Stimulated activated CD8-positive, alpha-beta memory T cell treated with anti-CD3 and anti-CD28 coated beads, Interleukin-2, amount 100 ng/mL, for 1 hour (primary cell): ENCODE results near the gene RIT2.

Experiments
- DNase-seq, 2 donors: peaks; one replicate each; pipeline ENCODE4 v3.0.0-alpha.2; 2020; ENCODE audit warnings: low read depth in 2 of 2

Gene RIT2

GRCh38 chr18:43081396-43081795 lies 34.1 kb downstream of the RIT2 start:
- no peak for DNase-seq

DNA sequence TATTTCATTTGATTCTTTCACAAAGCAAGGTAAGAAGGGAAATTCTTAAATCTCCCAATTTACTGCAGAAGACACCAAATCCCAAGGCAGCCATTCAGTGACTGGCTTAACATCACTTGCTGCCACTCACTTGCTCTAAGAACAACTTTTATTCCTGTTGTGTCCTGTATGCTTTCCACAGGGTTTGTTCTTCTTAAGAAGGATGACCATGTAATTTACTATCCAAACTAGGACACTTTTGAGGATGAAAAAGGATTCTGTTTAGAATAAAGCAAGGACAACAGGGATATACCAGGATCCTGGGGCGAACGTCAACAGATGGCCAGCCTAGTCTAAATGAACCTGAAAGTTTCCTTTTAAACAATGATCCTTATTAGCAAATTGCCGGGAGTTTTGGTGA lies 34.8 kb downstream of the RIT2 start:
- no peak for DNase-seq

GRCh38 chr18:43079422-43079821 lies 36.1 kb downstream of the RIT2 start:
- DNase-seq: no peak

- no peak for DNase-seq
Observed at GRCh38 chr18:43078478-43079092, 36.9 kb downstream of the RIT2 start.

DNA sequence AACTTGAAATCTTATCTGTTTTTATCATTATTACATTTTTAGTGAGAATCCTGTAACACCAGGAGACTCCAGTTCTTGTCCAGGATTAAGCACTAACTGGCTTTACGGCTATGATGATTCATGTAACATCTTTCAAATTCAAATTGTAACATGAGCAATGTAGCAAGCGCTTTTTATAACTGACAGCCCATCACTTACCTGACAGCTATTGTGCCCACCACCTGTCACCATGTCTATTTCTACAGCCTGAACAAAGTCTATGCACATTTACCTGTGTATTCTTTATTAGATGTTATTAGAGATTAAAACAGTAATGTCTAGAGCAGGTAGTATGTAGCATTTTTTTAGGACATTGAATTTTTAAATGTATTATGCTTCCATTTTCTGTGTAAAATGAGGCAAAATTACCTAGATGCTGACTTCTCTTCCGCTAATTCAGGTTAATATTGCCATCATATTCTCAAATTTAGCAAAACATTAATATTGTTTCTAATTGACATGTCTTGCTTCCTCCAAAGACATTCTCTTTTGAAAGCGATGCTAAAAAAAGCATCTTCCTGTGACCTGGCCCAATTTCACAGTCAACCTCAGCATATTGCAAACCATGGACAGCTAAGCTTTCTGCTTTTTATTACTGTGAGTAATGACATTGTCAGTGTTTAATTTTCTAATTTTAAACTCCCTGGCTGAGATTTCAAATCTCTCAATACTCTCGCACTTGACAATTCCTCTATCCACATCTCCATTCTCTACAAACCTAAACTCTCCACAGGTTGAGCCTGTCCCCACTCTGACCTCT lies 37.8 kb downstream of the RIT2 start:
- no peak for DNase-seq

DNA sequence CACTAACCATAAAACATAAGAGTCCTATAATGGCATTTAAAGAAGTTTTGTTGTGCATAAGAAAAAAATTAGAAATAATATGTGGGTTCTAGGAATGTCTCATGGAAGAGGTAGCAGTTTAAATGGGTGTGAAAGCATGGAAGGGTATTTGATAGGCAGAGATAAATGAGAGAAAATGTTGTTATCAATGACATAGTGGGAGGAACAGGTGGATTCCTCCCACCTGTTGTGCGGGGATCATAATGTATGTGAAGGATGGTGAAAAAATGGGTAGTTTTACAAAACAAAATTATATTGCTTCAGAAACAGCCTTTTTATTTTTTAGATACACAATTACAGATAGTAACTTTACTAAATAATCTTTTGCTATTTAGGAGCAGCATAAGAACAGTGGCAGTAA lies 41.7 kb downstream of the RIT2 start:
- DNase-seq: no peak

GRCh38 chr18:43068781-43069180 lies 46.7 kb downstream of the RIT2 start:
- no peak for DNase-seq

- DNase-seq: no peak
Observed at GRCh38 chr18:43067570-43067969, 47.9 kb downstream of the RIT2 start.

- no peak for DNase-seq
Observed at GRCh38 chr18:43061816-43062215, 53.7 kb downstream of the RIT2 start.

DNA sequence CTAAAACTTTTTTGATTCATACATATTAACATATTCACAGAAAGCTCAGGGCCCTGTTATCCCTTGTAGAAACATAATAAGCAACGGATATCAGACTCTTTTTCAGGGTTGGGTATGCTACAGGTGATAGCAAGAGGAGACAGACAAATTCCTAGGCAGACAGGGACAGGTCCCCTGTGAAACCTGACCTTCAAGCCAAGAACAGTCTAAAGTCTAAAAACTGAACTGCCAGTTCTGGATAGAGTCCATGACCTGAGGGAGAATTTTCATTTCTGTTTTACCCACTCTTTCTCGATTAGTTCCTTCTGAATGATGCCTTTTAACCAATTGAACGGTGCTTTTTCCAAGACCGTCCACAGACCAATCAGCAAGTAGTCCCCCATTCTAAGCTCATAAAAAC lies 54.2 kb downstream of the RIT2 start:
- no peak for DNase-seq

DNA sequence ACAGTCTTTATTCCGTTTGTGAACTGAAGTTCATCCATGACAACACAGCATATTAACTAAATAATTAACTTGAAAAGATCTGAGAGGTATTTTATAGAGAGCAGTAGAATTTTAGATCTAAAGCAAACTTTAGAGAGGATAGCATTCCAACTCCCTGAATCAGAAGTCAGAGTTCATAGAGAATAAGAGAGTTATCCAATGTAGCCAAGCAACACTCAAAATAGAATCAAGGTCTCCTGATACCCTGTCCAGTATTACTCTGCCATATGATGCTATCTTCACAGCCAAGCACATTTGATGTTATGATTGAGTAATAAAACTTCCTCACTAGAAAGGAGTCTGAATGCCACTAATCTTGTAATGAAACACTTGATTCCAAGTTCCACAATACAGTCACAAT lies 55.5 kb downstream of the RIT2 start:
- no peak for DNase-seq

DNA sequence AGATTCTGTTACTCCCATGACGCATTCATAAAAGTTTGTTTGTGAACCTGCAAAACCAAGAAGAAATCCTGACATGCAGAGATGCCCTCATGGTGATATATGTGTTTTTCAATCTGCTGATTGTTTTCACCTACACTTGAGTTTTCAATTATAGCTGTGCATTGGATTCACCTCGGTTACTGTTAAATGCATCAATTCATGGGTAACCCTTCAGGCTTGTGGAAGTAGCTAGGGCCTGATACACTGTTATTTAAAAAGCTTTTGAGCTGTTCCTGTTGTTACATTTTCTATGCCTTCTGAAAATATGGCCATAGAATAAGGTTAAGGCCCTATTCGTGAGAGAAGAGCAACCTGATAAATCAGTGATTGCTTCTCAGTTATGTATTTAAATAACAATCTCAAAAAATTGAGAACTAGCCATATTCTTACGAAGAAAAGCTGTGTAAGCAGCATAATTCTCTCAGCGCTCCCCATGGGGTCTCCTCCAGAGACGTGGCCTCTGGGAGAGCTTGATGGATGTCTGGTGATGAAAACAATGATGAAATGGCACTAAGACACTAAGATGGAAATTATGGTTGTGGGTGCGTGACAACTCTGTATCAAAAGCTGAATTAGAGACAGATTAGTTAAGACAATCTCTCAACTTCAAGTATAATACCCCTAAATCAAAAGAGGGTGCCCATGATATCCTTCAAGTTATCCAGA lies 60.5 kb downstream of the RIT2 start:
- DNase-seq: no peak

- no peak for DNase-seq
Observed at GRCh38 chr18:43049021-43049420, 66.5 kb downstream of the RIT2 start.

DNA sequence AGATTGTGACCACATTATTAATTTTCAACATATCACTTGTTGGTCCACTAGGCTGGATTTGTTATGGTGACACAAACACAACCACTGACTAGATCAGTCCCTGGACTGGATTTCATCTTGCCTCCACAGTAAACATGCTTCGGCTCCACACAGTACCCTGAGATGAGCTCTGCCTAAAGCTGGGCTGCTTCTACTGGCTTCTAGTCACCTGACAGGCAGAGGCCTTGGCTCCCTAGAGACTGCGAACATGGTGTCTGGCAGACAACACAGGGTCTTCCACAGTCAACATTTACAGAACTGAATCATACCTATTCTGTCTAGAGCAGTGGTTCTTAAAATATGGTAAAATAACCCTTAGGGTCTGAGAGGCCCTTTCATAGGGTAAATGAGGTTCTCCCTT lies 69.2 kb downstream of the RIT2 start:
- DNase-seq: no peak

GRCh38 chr18:43043626-43044025 lies 71.9 kb downstream of the RIT2 start:
- no peak for DNase-seq

DNA sequence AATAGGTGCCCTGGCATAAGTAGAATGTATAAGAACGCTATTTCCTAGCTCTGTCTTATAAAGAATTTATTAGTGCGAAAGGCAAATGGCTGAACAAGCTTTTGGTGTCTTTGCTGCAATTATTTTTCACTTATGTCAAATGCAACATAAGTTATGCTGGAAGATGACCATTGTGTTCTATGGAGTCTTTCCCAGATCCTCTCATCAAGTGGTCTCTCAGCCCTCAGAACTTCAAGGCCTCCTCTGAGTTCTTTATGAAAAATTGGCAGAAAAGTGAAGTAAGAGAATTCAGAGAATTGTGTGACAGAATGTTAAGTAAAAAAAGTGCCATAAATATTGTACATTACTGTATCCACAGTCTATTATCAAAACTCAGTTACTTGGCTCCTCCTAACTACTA lies 75.2 kb downstream of the RIT2 start:
- no peak for DNase-seq

DNA sequence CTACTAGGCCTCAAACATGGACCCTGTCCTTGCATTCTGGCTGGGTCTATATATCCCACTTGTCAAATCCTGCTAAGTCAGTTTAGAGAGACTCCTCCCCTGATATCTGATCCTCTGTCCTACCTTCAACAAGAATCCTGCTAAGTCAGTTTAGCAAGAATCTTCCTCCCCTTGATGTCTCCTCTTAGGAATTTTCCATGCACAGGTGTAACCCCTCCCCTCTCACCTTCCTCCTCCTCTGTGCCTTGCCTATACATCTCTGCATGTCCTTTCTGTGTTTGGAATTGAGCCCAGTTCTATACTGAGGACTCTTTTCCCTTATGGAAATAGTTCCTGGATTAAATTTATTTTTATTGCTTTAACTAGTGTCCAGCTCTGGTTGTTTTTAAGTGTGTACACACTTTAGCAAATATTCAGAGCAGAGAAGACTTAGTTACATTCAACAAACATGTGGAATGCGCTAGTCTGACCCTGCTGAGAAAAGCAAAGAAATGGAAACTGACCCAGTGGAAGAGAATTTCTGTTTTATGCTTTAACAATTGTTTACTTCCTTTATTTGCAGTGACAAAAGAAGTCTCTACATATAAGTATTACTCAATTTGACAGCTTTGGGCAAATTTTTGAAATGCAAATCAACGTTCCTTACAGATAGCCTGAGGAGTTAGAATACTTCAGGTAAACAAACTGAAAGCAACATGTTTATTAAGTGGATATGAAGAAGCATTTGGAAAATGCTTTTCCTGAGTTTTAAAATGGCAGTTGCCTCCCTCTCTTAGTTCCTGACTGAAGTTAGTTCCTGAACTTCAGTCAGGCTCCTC lies 80.6 kb downstream of the RIT2 start:
- DNase-seq: no peak

- DNase-seq: no peak
Observed at GRCh38 chr18:43031169-43031568, 84.3 kb downstream of the RIT2 start.

- no peak for DNase-seq
Observed at GRCh38 chr18:43029414-43029813, 86.1 kb downstream of the RIT2 start.

DNA sequence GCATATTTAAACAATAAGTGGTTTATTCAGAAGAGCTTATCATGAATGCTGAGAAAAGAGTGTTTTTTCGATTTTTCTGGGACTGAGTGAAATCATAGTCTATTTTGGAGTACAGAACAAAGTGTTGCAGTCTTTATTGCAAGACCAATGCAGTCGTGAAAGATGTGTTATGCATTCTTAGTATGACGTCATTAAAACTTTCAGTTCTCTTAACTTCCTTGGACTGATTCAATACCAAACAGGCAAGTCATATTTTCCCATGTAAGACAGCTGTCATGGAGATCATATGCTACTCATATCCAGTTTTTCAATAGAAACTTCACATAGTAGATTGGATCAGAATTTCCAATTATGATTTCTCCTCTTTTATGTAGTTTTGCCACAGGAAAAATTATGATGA lies 92.6 kb downstream of the RIT2 start:
- no peak for DNase-seq

DNA sequence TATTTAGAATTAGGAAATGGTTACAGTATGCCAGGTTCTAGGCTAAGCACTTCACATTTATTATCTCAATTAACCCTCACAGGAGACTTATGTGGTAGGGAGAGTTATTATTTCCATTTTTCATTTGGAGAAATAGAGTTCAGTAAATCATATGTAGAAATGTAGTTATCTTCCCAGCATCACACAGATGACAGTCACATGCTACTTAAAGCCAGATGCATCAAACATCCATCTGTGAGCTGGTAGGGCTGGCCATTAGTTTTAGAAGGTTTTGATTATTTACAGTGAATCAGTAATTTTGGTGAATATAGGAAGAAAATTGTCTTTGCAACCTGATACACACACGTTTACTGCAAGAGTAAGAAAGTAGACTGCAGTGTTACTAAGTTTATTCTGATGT lies 97.9 kb downstream of the RIT2 start:
- no peak for DNase-seq

- DNase-seq: no peak
Observed at GRCh38 chr18:43013486-43013885, 102.0 kb downstream of the RIT2 start.
